HCT116 (cell line): ENCODE results near the gene ANXA3. TPM values are rescaled to one million over a fixed set of nuclear protein-coding genes. Genes with fewer than 3 reads are reported as not detected.

Source experiments
- ATAC-seq: fragments of 200-7000 bp; cut with Tn5 transposase; 2 replicates; pipeline ENCODE4 v1.9.1; 2020; ENCODE audit warnings: mild to moderate bottlenecking, moderate library complexity
- BruUV-seq: library from RNA; stranded (reverse); fragments of 400-500 nt; replicated peaks from 2 replicates; lab custom pipeline; 2021; lab: Mats Ljungman, UMichigan
- CTCF ChIA-PET: fragments of 300-600 bp; sonication (Branson Sonifier 250); formaldehyde crosslinking; loops from one replicate; lab custom pipeline; 2021; ENCODE audit warnings: antibody characterized with exemption; lab: Charles Lee
- POLR2A ChIA-PET: fragments of 300-600, 350-600 bp; sonication (Branson Sonifier 250); formaldehyde crosslinking; loops from one replicate; lab custom pipeline; 2021; ENCODE audit warnings: antibody characterized with exemption; lab: Charles Lee
- RAD21 ChIA-PET, 2 experiments: fragments of 300-600 bp; sonication (Branson Sonifier 250); formaldehyde crosslinking; loops; one replicate each; lab custom pipeline; 2023; ENCODE audit warnings: low total read pairs in 2 of 2; ENCODE audit not compliant: uncharacterized antibody in 2 of 2, unreplicated experiment in 2 of 2, low non-redundant PET in 1 of 2; lab: Charles Lee
- DNase-seq: peaks from one replicate; pipeline ENCODE4 v3.0.0-alpha.2; 2010; ENCODE audit warnings: low read depth, low spot score
- H2AFZ ChIP-seq: fragments of 200-600 bp; shearing (Covaris generic), sonication (generic); 2 replicates; pipeline ENCODE4 v1.6.1; 2017; ENCODE audit warnings: low read depth, mixed run types, mixed read lengths, antibody characterized with exemption, low read length; ENCODE audit not compliant: poor library complexity, severe bottlenecking
- H3K27ac ChIP-seq: 2 replicates; pipeline ENCODE4 v1.5.1; 2012; ENCODE audit warnings: low read depth, low read length
- H3K27me3 ChIP-seq: fragments of 200-600 bp; sonication (generic); 2 replicates; pipeline ENCODE4 v1.6.1; 2016; ENCODE audit warnings: mixed run types, low read length, mixed read lengths; ENCODE audit not compliant: insufficient read depth
- H3K36me3 ChIP-seq, 2 experiments: fragments of 200-500 bp in 1 of 2; fragments of 200-600 bp in 1 of 2; sonication (Bioruptor generic) in 1 of 2; sonication (generic) in 1 of 2; 2 replicates each; pipeline versions ENCODE4 v1.5.1 to v1.6.1; 2014 to 2016; ENCODE audit warnings: low read length in 2 of 2, inconsistent platforms in 1 of 2, mixed read lengths in 1 of 2, mixed run types in 1 of 2; ENCODE audit not compliant: insufficient read depth in 2 of 2, control insufficient read depth in 1 of 2
- H3K4me1 ChIP-seq, 2 experiments: fragments of 200-600 bp in 1 of 2; sonication (generic) in 1 of 2; 2 replicates each; pipeline versions ENCODE4 v1.5.1 to v1.6.1; 2012 to 2017; ENCODE audit warnings: low read length in 2 of 2, inconsistent platforms in 1 of 2, mild to moderate bottlenecking in 1 of 2, mixed read lengths in 1 of 2, mixed run types in 1 of 2, moderate library complexity in 1 of 2; ENCODE audit not compliant: insufficient read depth in 2 of 2, control insufficient read depth in 1 of 2
- H3K4me2 ChIP-seq: fragments of 200-600 bp; sonication (generic); 2 replicates; pipeline ENCODE4 v1.6.1; 2017; ENCODE audit warnings: mixed run types, low read length, mixed read lengths
- H3K4me3 ChIP-seq, 2 experiments: fragments of 200-600 bp in 1 of 2; sonication (generic) in 1 of 2; replicated peaks in 1 of 2; 2 replicates each; pipeline ENCODE4 v1.5.1; 2011 to 2016; ENCODE audit warnings: low read length in 2 of 2, control low read depth in 1 of 2, low read depth in 1 of 2, mild to moderate bottlenecking in 1 of 2, mixed read lengths in 1 of 2, mixed run types in 1 of 2
- H3K79me2 ChIP-seq: fragments of 200-600 bp; sonication (generic); 2 replicates; pipeline ENCODE4 v1.6.1; 2017; ENCODE audit warnings: mild to moderate bottlenecking, mixed run types, low read length, moderate library complexity, mixed read lengths; ENCODE audit not compliant: insufficient read depth
- H3K9ac ChIP-seq: fragments of 200-600 bp; sonication (generic); 2 replicates; pipeline ENCODE4 v1.6.1; 2016; ENCODE audit warnings: low read length, mixed read lengths
- H3K9me2 ChIP-seq: fragments of 200-600 bp; sonication (generic), shearing (Covaris generic); 2 replicates; pipeline ENCODE4 v1.6.1; 2017; ENCODE audit warnings: mixed run types, mild to moderate bottlenecking, moderate library complexity; ENCODE audit not compliant: insufficient read depth
- H3K9me3 ChIP-seq, 2 experiments: fragments of 200-500 bp in 1 of 2; fragments of 200-600 bp in 1 of 2; sonication (Bioruptor generic) in 1 of 2; sonication (generic) in 1 of 2; 2 replicates each; pipeline ENCODE4 v1.6.1; 2014 to 2017; ENCODE audit warnings: low read length in 2 of 2, mixed read lengths in 2 of 2, inconsistent platforms in 1 of 2, low read depth in 1 of 2, mild to moderate bottlenecking in 1 of 2, mixed run types in 1 of 2, moderate library complexity in 1 of 2; ENCODE audit not compliant: control insufficient read depth in 1 of 2, insufficient read depth in 1 of 2
- H4K20me1 ChIP-seq: fragments of 200-600 bp; sonication (generic), shearing (Covaris generic); 2 replicates; pipeline ENCODE4 v1.6.1; 2017; ENCODE audit warnings: mixed run types, mild to moderate bottlenecking, moderate library complexity; ENCODE audit not compliant: insufficient read depth
- CBX3 ChIP-seq: IDR thresholded peaks from 2 replicates; pipeline ENCODE4 v1.6.1; 2012; ENCODE audit warnings: low read depth
- CEBPB ChIP-seq: IDR thresholded peaks from 2 replicates; pipeline ENCODE4 v1.6.1; 2012; ENCODE audit warnings: low read depth
- POLR2A ChIP-seq: IDR thresholded peaks from 2 replicates; pipeline ENCODE4 v1.7.0; 2011; ENCODE audit warnings: borderline replicate concordance; ENCODE audit not compliant: insufficient read depth, insufficient read length; ENCODE audit errors: extremely low read depth
- SP1 ChIP-seq: IDR thresholded peaks from 2 replicates; pipeline ENCODE4 v1.6.1; 2012; ENCODE audit warnings: low read depth
- SRF ChIP-seq: IDR thresholded peaks from 2 replicates; pipeline ENCODE4 v1.6.1; 2012; ENCODE audit warnings: low read depth
- TCF7L2 ChIP-seq: IDR thresholded peaks from 2 replicates; pipeline ENCODE4 v1.7.0; 2011; ENCODE audit warnings: borderline replicate concordance, inconsistent platforms; ENCODE audit not compliant: insufficient read depth, insufficient read length; ENCODE audit errors: extremely low read depth
- YY1 ChIP-seq: IDR thresholded peaks from 2 replicates; pipeline ENCODE4 v1.6.1; 2011; ENCODE audit warnings: low read length, low read depth, moderate library complexity, mild to moderate bottlenecking; ENCODE audit not compliant: insufficient replicate concordance; ENCODE audit errors: extremely low read depth
- ZFX ChIP-seq: fragments of 450-650 bp; IDR thresholded peaks from 2 replicates; pipeline ENCODE4 v1.6.1; 2017
- intact Hi-C: fragments of 100-400 bp; cut with micrococcal nuclease; formaldehyde crosslinking; loops from 2 replicates; pipeline ENCODE4 v1.10.0; 2022
- total RNA-seq: library from RNA; stranded (reverse); gene quantifications from one replicate; pipeline ENCODE4 v1.2.1, GENCODE V29; 2021; ENCODE audit not compliant: unreplicated experiment
- TF ChIP-seq, protein P1 (sequence below), 3 experiments: fragments of 200-600 bp in 1 of 3; sonication (generic) in 1 of 3; IDR thresholded peaks in 2 of 3; conservative IDR thresholded peaks in 1 of 3; 2 replicates each; pipeline ENCODE4 v1.5.1; 2012 to 2017; ENCODE audit warnings: low read depth in 2 of 3, low read length in 2 of 3, antibody characterized with exemption in 1 of 3, borderline replicate concordance in 1 of 3, control low read depth in 1 of 3, mild to moderate bottlenecking in 1 of 3, mixed read lengths in 1 of 3, mixed run types in 1 of 3, moderate library complexity in 1 of 3; ENCODE audit not compliant: insufficient read depth in 1 of 3
- TF ChIP-seq, protein P2 (sequence below): IDR thresholded peaks from 2 replicates; pipeline ENCODE4 v1.6.1; 2012
- TF ChIP-seq, protein P3 (sequence below): IDR thresholded peaks from 2 replicates; pipeline ENCODE4 v1.6.1; 2011; ENCODE audit warnings: mild to moderate bottlenecking, low read length, moderate library complexity; ENCODE audit not compliant: insufficient replicate concordance; ENCODE audit errors: extremely low read depth

ANXA3 gene
- total RNA-seq, 1 experiment from 2014 or later, result 158 TPM

DNA sequence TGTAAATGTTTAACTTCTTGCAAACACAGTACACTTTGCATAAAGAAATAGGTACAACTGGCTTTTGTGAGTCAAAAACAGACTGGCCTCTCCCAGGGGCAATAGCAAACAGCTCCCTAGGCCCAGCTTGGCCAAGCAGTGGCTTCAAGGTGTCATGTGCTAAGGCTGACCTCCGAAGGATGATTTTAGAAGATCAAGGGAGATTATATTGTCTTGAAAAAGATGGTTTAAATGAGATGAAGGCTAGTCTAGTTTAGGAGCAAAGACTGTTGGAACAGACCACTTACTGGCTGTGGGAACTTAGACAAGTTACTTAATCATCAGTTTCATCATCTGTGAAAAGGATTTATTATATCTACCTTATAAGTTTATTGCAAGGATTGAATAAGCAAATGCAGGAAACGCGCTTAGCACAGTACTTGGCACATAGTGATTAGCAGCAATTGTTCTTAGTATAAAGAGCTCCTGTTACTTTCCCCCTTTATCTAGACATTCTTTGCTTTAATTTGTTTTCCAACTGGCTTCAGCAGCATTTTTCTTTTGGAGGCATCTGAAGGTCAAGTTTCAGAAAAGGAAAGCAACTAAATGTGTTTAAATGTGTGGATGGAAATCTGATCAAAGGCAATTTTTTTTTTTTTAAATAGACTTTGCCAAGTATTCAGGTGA is 17.2 kb downstream of the ANXA3 start:
- Histone ChIP-seq H3K4me3 (peak overlapping the region in 1 of 2 experiments; percentile 43; a peak in 2 of 4 replicates), H3K27ac (peak overlapping the region; percentile 100)
- POLR2A ChIA-PET, result interaction anchor here (1.6 to 3.5 kb wide), 2 partner anchors 10 to 17 kb away, joined by 5 to 17 read pairs; partner anchors contain the start of gene ANXA3
- TF ChIP-seq CEBPB (no peak), ZFX (no peak), YY1 (no peak), SRF (no peak), CBX3 (no peak), POLR2A (no peak), TCF7L2 (no peak), SP1 (no peak)
- TF ChIP-seq, protein P1, sequence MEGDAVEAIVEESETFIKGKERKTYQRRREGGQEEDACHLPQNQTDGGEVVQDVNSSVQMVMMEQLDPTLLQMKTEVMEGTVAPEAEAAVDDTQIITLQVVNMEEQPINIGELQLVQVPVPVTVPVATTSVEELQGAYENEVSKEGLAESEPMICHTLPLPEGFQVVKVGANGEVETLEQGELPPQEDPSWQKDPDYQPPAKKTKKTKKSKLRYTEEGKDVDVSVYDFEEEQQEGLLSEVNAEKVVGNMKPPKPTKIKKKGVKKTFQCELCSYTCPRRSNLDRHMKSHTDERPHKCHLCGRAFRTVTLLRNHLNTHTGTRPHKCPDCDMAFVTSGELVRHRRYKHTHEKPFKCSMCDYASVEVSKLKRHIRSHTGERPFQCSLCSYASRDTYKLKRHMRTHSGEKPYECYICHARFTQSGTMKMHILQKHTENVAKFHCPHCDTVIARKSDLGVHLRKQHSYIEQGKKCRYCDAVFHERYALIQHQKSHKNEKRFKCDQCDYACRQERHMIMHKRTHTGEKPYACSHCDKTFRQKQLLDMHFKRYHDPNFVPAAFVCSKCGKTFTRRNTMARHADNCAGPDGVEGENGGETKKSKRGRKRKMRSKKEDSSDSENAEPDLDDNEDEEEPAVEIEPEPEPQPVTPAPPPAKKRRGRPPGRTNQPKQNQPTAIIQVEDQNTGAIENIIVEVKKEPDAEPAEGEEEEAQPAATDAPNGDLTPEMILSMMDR (IDR thresholded peaks at IDR 0.05 in 2 of 3, conservative IDR thresholded peaks at IDR 0.05 in 1 of 3; ENCODE audit: borderline replicate concordance in 1 of 3, insufficient read depth in 1 of 3, low read depth in 2 of 3, low read length in 2 of 3), result no peak
- TF ChIP-seq, protein P2, sequence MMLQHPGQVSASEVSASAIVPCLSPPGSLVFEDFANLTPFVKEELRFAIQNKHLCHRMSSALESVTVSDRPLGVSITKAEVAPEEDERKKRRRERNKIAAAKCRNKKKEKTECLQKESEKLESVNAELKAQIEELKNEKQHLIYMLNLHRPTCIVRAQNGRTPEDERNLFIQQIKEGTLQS, result no peak
- TF ChIP-seq, protein P3, sequence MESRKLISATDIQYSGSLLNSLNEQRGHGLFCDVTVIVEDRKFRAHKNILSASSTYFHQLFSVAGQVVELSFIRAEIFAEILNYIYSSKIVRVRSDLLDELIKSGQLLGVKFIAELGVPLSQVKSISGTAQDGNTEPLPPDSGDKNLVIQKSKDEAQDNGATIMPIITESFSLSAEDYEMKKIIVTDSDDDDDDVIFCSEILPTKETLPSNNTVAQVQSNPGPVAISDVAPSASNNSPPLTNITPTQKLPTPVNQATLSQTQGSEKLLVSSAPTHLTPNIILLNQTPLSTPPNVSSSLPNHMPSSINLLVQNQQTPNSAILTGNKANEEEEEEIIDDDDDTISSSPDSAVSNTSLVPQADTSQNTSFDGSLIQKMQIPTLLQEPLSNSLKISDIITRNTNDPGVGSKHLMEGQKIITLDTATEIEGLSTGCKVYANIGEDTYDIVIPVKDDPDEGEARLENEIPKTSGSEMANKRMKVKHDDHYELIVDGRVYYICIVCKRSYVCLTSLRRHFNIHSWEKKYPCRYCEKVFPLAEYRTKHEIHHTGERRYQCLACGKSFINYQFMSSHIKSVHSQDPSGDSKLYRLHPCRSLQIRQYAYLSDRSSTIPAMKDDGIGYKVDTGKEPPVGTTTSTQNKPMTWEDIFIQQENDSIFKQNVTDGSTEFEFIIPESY, result no peak
- TF ChIP-seq, all 23 proteins: peak for 0
- peaks cover 0 to 30% of the 10 kb centered on the region in 2 experiments; a peak in 1 of 4 replicates for H3K36me3 ChIP-seq
- peak overlapping the region; percentile 75 for H3K4me2 ChIP-seq
- BruUV-seq, result no TSS peak
- no peaks in the 10 kb centered on the region for H4K20me1 ChIP-seq
- no peaks in the 10 kb centered on the region for H3K27me3 ChIP-seq
- peaks cover 70% of the 10 kb centered on the region in 2 experiments for H3K4me1 ChIP-seq
- peaks cover 61% of the 10 kb centered on the region for H3K79me2 ChIP-seq
- DNase-seq (no peak), ATAC-seq (no peak)
- ChIA-PET RAD21 (interaction anchor here (0.9 to 1.3 kb wide), 2 partner anchors 8 to 35 kb away, joined by 3 to 4 read pairs; no protein-coding TSS in a partner anchor), CTCF (interaction anchor here (0.9 kb wide), 1 partner anchor 509 kb away, joined by 5 read pairs; no protein-coding TSS in a partner anchor)
- H3K9me2 ChIP-seq, result no peaks in the 10 kb centered on the region
- H3K9ac ChIP-seq, result peak overlapping the region; percentile 62
- intact Hi-C loops, result loop anchor here (5.0 kb wide), 1 partner anchor 511 kb away; the partner anchor contains the start of gene FRAS1
- H2AFZ ChIP-seq, result no peak overlapping the region
- H3K9me3 ChIP-seq, result no peaks in the 10 kb centered on the region
